GM12878 (cell line): Measurements from ENCODE around the gene ALG2. TPM values are rescaled to one million over a fixed set of nuclear protein-coding genes. Genes with fewer than 3 reads are reported as not detected.
A peak's percentile ranks its signal among the peaks of the same experiment; 100 is the strongest.

Experiments used
- BCL11A ChIP-seq: IDR thresholded peaks from 2 replicates; pipeline ENCODE4 v1.6.1; 2011; ENCODE audit warnings: low read depth, low read length
- CREB1 ChIP-seq: IDR thresholded peaks from 2 replicates; pipeline ENCODE4 v1.6.1; 2012; ENCODE audit warnings: low read depth, mild to moderate bottlenecking, inconsistent platforms
- E4F1 ChIP-seq: fragments of 450-650 bp; IDR thresholded peaks from 2 replicates; pipeline ENCODE4 v1.6.1; 2018; ENCODE audit warnings: borderline replicate concordance, mild to moderate bottlenecking; ENCODE audit not compliant: partially characterized antibody
- EP300 ChIP-seq, 2 experiments: fragments of 150-350 bp in 1 of 2; IDR thresholded peaks; 2 replicates each; pipeline ENCODE4 v1.6.1; 2011 to 2012; ENCODE audit warnings: low read depth in 2 of 2, low read length in 2 of 2, borderline replicate concordance in 1 of 2, improper control_type of control experiment in 1 of 2, inconsistent platforms in 1 of 2; ENCODE audit not compliant: control insufficient read depth in 1 of 2
- FOXM1 ChIP-seq: IDR thresholded peaks from 2 replicates; pipeline ENCODE4 v1.6.1; 2012; ENCODE audit warnings: low read depth, mild to moderate bottlenecking, inconsistent platforms, low read length, moderate library complexity
- POLR2AphosphoS2 ChIP-seq: IDR thresholded peaks from 2 replicates; pipeline ENCODE4 v1.6.1; 2011; ENCODE audit warnings: low read depth, mild to moderate bottlenecking, low read length, improper control_type of control experiment, moderate library complexity
- RELB ChIP-seq: fragments of 450-650 bp; IDR thresholded peaks from 2 replicates; pipeline ENCODE4 v1.6.1; 2017; ENCODE audit warnings: low read depth, mild to moderate bottlenecking, moderate library complexity
- SMC3 ChIP-seq: IDR thresholded peaks from 2 replicates; pipeline ENCODE4 v1.6.1; 2011; ENCODE audit warnings: low read length, improper control_type of control experiment, borderline replicate concordance
- SREBF1 ChIP-seq: IDR thresholded peaks from 2 replicates; pipeline ENCODE4 v1.6.1; 2012; ENCODE audit warnings: mild to moderate bottlenecking, low read length
- ZNF622 ChIP-seq: fragments of 450-650 bp; IDR thresholded peaks from 2 replicates; pipeline ENCODE4 v1.6.1; 2017; ENCODE audit warnings: mild to moderate bottlenecking, inconsistent platforms
- polyA plus RNA-seq, 11 experiments: library from polyadenylated mRNA; depleted of rRNA in 4 of 11; unstranded in 6 of 11; stranded (reverse) in 5 of 11; fragments of >200 nt; fragmentation: Nextera tagmentation in 4 of 11; fragmentation: Illumina TruSeq in 1 of 11; extraction: Ambion mirVana in 4 of 11; extraction: Trizol in 1 of 11; gene quantifications; 1 replicate in 1 of 11; 2 replicates in 10 of 11; pipeline versions ENCODE4 v1.2.1 to v1.2.3, GENCODE V29; 2011 to 2016; ENCODE audit warnings: inconsistent platforms in 2 of 11, missing spikeins in 2 of 11, low read depth in 1 of 11
- total RNA-seq, 4 experiments: library from RNA; depleted of rRNA in 3 of 4; stranded (reverse); fragments of >200 nt in 3 of 4; fragmentation: Illumina TruSeq in 1 of 4; extraction: Trizol in 1 of 4; gene quantifications; 2 replicates each; pipeline versions ENCODE4 v1.2.1 to v1.2.3, GENCODE V29; 2013 to 2021

ALG2 gene
- total and polyA plus RNA-seq, 10 of the 15 experiments (the other 5 are each of a cell fraction or from before 2014, with no cell fraction given) = 8.8 to 52.5 (median 38.6) TPM

GRCh38 chr9:99266255-99267023, 44.7 kb upstream of the ALG2 start (continued):
- TF ChIP-seq RELB (peak; percentile 65; the same call in 1 of the 2 replicates), SMC3 (peak; percentile 79), ZNF622 (no peak), CREB1 (peak; percentile 63; the same call in 1 of the 2 replicates), FOXM1 (0 out of 2 replicates have a peak, but pooled peaks have one; percentile 30), BCL11A (no peak), EP300 (IDR thresholded peaks at IDR 0.05; ENCODE audit: borderline replicate concordance in 1 of 2, control insufficient read depth in 1 of 2, low read depth in 2 of 2, low read length in 2 of 2) (no peak), POLR2AphosphoS2 (no peak), E4F1 (no peak), SREBF1 (no peak)
- TF ChIP-seq, all 136 proteins: peak for 36
